WI38 (cell line): ENCODE measurements around the gene OR13J1.

Experiments used
- H3K4me3 ChIP-seq: 2 replicates; pipeline ENCODE4 v1.5.1; 2011; ENCODE audit warnings: low read depth, mild to moderate bottlenecking, control low read depth, low read length
- TF ChIP-seq, protein P1 (sequence below): IDR thresholded peaks from 2 replicates; pipeline ENCODE4 v1.5.1; 2012; ENCODE audit warnings: low read depth, mild to moderate bottlenecking, control low read depth, low read length

The OR13J1 gene

DNA sequence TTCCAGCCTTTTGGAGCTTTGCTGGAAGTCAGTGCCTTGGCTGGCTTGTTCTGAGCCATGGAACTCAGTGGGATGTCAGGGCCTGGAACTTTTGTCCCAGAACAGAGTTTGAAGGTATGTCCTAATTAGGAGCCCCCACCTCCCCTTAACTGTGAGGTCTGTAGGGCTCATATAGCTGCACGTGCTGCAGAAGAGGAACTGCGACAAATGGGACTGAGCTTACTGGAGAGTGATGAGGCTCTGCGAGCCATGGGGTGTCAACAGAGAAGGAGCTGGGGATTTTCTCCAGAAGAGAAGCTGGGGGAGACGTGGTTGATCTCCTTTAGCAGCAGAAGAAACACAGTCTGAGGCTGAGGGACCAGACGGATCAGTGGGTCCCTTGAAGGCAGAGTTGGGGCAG is 30.3 kb downstream of the OR13J1 start:
- no peak overlapping the region for H3K4me3 ChIP-seq
- TF ChIP-seq, protein P1, sequence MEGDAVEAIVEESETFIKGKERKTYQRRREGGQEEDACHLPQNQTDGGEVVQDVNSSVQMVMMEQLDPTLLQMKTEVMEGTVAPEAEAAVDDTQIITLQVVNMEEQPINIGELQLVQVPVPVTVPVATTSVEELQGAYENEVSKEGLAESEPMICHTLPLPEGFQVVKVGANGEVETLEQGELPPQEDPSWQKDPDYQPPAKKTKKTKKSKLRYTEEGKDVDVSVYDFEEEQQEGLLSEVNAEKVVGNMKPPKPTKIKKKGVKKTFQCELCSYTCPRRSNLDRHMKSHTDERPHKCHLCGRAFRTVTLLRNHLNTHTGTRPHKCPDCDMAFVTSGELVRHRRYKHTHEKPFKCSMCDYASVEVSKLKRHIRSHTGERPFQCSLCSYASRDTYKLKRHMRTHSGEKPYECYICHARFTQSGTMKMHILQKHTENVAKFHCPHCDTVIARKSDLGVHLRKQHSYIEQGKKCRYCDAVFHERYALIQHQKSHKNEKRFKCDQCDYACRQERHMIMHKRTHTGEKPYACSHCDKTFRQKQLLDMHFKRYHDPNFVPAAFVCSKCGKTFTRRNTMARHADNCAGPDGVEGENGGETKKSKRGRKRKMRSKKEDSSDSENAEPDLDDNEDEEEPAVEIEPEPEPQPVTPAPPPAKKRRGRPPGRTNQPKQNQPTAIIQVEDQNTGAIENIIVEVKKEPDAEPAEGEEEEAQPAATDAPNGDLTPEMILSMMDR: no peak

DNA sequence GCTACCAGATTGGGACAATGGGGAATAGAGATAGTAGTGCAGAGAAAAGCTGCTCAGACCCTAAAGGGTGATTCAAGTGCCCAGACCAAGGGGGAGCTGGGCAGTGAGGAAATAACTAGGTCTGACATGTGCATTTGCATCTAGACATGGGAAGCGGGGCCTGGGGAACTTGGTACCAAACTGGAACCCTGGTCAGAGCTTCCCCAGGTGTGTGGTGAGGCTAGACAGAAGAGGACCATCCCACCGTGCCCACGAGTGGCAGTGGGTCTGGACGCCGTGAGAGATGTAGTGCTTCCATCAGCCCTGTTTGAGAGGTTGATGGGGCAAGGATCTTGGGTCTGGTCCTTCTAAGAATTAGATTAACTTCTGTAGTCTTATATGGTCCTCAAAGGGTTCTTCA is 33.6 kb downstream of the OR13J1 start:
- H3K4me3 ChIP-seq: no peak overlapping the region
- TF ChIP-seq, protein P1: no peak

DNA sequence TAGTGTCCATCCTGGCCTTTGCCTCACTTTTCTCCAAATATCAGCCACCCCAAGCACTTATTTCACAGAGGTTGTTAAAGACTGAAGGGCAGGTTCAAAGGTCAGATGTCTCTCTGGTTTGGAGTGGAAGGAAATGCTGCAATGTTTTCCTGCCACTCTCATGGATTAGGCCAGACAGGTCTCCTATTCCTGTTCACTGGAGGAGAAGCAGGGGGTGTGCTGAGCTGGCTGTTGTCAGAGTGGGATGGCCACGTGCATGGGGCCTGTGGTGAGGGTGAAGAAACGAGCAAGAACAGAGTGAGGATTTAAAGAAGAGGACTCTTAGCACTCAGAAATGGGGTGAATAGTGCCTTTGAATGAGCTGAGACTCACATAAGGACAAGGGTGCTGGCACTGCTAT is 34.4 kb downstream of the OR13J1 start:
- TF ChIP-seq, protein P1: no peak
- no peak overlapping the region for H3K4me3 ChIP-seq

DNA sequence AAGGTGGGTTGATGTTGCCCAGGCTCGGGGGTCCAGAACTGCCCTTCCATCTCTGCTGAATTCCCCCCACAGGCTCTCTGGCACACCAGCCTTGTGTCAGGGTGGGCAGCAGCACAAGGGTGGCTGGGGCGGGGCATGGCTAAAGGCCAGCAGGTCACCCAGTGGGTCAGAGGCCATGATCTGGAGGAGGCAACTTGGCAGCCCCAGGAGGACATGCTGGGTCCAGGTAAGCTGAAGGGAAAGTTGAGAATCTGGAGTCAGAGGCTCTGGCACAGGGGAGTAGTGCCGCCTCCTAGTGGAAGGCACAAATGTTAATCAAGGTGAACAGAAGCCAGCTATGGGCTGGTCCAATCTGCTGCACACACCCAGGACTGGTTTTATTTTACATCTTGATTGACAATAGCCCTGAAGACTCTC is 35.0 kb downstream of the OR13J1 start:
- H3K4me3 ChIP-seq: no peak overlapping the region
- TF ChIP-seq, protein P1: 0 out of 2 replicates have a peak, but pooled peaks have one; percentile 22

DNA sequence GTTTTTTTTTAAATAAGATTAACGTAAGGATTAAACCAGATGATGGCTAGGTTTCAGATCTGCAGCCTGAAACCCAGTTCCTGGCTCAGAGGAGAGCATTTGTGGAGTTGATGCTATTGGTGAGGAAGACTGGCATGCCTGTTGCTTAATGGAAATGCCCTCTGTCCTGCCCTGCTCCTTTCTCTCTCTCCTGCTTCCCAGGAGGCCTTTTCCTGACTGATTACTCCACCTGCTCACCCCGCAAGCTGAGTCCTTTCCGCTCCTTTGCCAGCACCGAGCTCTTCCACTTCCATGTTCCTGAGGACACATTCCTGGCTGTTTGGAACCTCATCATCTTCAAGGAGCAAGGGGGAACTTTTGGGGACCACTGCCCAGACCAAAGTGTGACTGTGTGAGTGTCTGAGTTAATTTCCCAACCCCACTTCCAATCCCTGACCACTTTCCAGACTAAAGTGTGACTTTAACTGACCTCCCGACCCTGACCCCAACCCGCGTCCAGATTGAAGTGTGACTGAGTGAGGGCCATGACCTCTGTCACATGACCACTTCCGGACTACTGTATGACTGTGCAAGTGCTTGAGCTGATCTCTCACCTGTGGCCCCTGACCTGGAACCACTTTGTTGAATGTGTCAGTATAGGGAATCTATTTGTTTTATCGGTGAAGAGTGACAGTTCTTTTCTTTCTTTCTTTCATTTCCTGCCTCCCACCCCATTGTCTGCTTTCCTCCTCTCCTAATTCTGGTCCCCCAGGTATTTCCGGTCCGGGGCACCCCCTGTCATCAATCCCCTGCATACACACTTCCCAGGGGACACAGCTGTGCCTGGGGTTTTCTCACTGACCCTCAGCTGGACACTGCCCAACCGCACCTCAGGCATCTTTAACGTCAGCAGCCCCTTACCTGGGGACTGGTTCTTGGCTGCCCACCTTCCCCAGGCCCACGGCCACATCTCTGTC is 35.7 kb downstream of the OR13J1 start:
- TF ChIP-seq, protein P1: no peak
- no peak overlapping the region for H3K4me3 ChIP-seq

DNA sequence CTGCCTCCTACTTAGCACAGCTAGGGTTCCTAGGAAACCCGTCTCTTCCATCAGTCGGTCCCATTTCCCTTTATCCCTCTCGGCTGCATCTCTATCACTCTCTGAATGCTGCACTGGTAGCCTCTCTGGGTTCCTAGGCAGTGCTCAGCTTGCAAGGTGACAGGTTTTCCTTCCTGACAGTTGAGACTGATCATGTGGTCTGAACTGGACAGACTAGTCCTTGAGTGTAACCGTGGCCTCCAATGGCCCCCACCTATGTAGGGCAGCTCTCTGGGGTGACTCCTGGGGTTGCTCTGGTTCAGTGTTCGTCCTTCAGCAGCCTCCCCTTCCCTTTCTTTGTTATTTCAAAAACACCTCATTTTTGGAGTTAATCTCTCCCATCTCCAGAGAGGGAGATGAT is 37.4 kb downstream of the OR13J1 start:
- H3K4me3 ChIP-seq: no peak overlapping the region
- TF ChIP-seq, protein P1: no peak

DNA sequence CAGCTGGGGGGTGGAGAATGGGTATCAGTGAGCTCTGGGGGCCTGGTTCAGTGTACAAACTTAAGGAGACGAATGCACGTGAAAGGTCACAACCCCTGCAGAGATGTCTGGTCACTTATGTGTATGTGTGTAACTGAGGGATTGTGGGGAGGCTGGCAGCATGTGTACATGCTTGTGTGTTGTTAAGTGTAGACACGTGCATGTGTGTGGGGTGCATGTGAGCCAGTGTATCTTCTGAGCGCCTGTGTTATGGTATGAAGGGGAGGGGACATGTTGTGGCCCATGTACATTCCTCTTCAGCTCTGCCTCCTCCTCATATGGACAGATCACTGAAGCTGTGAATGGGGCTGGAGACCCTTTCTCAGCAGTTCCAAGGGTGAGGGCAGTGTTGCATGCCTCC is 39.2 kb downstream of the OR13J1 start:
- TF ChIP-seq, protein P1: no peak
- H3K4me3 ChIP-seq: no peak overlapping the region
